ENCODE results near the gene OR4P4.

- TF ChIP-seq CTCF (IDR thresholded peaks at IDR 0.05; ENCODE audit: borderline replicate concordance, extremely low read depth, low read length, poor library complexity, severe bottlenecking) (no peak), EZH2 (IDR thresholded peaks at IDR 0.05; ENCODE audit: borderline replicate concordance, low read depth, low read length, severe bottlenecking) (no peak)
Measured at GRCh38 chr11:55655096-55655495, 20.2 kb downstream of the OR4P4 start.

All from DND-41 (cell line).